Natural killer cell (primary cell): ENCODE results near the gene SYPL1. TPM values are rescaled to one million over a fixed set of nuclear protein-coding genes. Genes with fewer than 3 reads are reported as not detected.

Experiments
- ATAC-seq, 3 donors: fragments of 150-1000 bp in 2 of 3; fragments of 200-7000 bp in 1 of 3; cut with Tn5 transposase; 1 replicate in 1 of 3; 2 replicates in 2 of 3; pipeline ENCODE4 v1.10.0; 2021; ENCODE audit warnings: mild to moderate bottlenecking in 2 of 3, moderate library complexity in 2 of 3
- DNase-seq, 2 donors: peaks; one replicate each; pipeline versions ENCODE4 v3.0.0 to v3.0.0-alpha.2; 2013 to 2021; ENCODE audit warnings: mixed read lengths in 1 of 2
- H3K27ac ChIP-seq: one replicate; pipeline ENCODE4 v1.5.1; 2013; ENCODE audit warnings: mild to moderate bottlenecking, low read length
- H3K27me3 ChIP-seq: one replicate; pipeline ENCODE4 v1.6.1; 2013; ENCODE audit warnings: low read length; ENCODE audit not compliant: control insufficient read depth, insufficient read depth
- H3K36me3 ChIP-seq: one replicate; pipeline ENCODE4 v1.6.1; 2013; ENCODE audit warnings: low read length; ENCODE audit not compliant: control insufficient read depth, insufficient read depth
- H3K4me1 ChIP-seq: one replicate; pipeline ENCODE4 v1.6.1; 2013; ENCODE audit warnings: low read length; ENCODE audit not compliant: control insufficient read depth, insufficient read depth
- H3K4me3 ChIP-seq: one replicate; pipeline ENCODE4 v1.5.1; 2013; ENCODE audit warnings: low read length
- H3K9me3 ChIP-seq: one replicate; pipeline ENCODE4 v1.6.1; 2013; ENCODE audit warnings: low read length; ENCODE audit not compliant: control insufficient read depth, insufficient read depth
- H3K27ac Mint-ChIP-seq, 2 donors: one replicate each; pipeline ENCODE4 v1.8.0; 2022; ENCODE audit warnings: mild to moderate bottlenecking in 2 of 2, mixed read lengths in 2 of 2, moderate library complexity in 1 of 2
- H3K27me3 Mint-ChIP-seq, 2 donors: one replicate each; pipeline ENCODE4 v1.8.0; 2022; ENCODE audit warnings: low read depth in 2 of 2, mixed read lengths in 2 of 2
- H3K36me3 Mint-ChIP-seq: one replicate; pipeline ENCODE4 v1.8.0; 2022; ENCODE audit warnings: mixed read lengths
- H3K4me1 Mint-ChIP-seq, 2 donors: one replicate each; pipeline ENCODE4 v1.8.0; 2022; ENCODE audit warnings: mixed read lengths in 2 of 2
- H3K4me3 Mint-ChIP-seq: one replicate; pipeline ENCODE4 v1.8.0; 2022; ENCODE audit warnings: mild to moderate bottlenecking, moderate library complexity, mixed read lengths
- H3K9me3 Mint-ChIP-seq, 2 donors: one replicate each; pipeline ENCODE4 v1.8.0; 2022; ENCODE audit warnings: mixed read lengths in 2 of 2
- WGBS: methylation state at CpG from one replicate; pipeline ENCODE4 v1.1.7; 2013; ENCODE audit warnings: missing lambda C conversion rate; ENCODE audit not compliant: insufficient coverage; 5-methylcytosine and 5-hydroxymethylcytosine counted together
- intact Hi-C: fragments of 100-400 bp; cut with micrococcal nuclease; formaldehyde crosslinking; loops from one replicate; pipeline ENCODE4 v1.14.2; 2022
- total RNA-seq, 4 donors: library from RNA; stranded (reverse); fragments of 120-200 nt in 1 of 4; gene quantifications; one replicate each; pipeline versions ENCODE4 v1.2.3 to v1.2.4, GENCODE V29; 2013 to 2022
- TF ChIP-seq, protein P1 (sequence below): fragments of 200-600 bp; IDR thresholded peaks from one replicate; pipeline ENCODE4 v1.8.0; 2022; ENCODE audit warnings: antibody characterized with exemption

SYPL1 gene
- total RNA-seq, 3 donors from 2014 or later (not counting 1 experiment from before 2014, with no cell fraction given) = 13.1 to 22.2 (median 14.9) TPM

DNA sequence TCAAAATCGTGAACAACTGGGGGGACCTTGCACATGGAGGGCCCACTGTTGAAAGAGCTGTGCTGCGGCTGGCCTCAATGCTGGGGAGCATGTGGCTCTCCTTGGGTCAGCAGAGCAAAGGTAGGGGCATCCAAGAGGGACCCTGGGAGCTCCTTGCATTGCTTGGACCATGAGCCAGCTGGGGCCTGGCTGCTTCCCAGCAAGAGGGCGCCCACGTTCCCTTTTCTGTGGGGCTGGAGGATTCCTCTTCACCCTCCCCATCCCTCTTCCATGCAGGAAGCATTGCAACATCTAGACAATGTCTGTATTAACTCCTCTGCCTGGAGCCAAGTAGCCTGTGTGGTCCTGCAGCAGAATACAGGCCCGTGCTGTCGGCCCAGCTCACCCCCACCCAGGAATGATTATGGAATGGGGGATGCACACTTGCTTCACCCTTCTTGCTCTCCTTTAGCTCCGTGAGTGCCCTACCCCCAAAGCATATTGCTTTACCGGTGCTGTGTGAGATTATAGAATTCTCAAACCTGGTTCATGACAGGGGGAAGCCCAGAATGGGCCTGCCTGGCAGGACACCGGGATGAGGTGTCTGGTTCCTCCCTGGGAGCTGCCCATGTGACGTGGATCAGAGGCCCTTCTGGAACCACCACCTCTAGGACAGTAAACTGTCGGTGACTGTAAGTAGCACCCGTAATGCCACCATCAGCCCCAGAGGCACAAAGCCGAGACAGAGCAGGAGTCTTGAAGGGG is 61.9 kb downstream of the SYPL1 start:
- no peak for ATAC-seq
- DNase-seq = no peak
- Histone ChIP-seq H3K27ac (no peak overlapping the region), H3K4me3 (no peak overlapping the region), H3K27me3 (no peaks in the 10 kb centered on the region), H3K9me3 (no peaks in the 10 kb centered on the region), H3K36me3 (no peaks in the 10 kb centered on the region), H3K4me1 (no peaks in the 10 kb centered on the region)
- Mint-ChIP-seq H3K4me3 (no peak overlapping the region), H3K9me3 (no peaks in the 10 kb centered on the region), H3K27me3 (peaks cover 7 to 13% of the 10 kb centered on the region in 2 donors), H3K4me1 (no peaks in the 10 kb centered on the region), H3K27ac (no peak overlapping the region), H3K36me3 (no peaks in the 10 kb centered on the region)
- TF ChIP-seq, protein P1, sequence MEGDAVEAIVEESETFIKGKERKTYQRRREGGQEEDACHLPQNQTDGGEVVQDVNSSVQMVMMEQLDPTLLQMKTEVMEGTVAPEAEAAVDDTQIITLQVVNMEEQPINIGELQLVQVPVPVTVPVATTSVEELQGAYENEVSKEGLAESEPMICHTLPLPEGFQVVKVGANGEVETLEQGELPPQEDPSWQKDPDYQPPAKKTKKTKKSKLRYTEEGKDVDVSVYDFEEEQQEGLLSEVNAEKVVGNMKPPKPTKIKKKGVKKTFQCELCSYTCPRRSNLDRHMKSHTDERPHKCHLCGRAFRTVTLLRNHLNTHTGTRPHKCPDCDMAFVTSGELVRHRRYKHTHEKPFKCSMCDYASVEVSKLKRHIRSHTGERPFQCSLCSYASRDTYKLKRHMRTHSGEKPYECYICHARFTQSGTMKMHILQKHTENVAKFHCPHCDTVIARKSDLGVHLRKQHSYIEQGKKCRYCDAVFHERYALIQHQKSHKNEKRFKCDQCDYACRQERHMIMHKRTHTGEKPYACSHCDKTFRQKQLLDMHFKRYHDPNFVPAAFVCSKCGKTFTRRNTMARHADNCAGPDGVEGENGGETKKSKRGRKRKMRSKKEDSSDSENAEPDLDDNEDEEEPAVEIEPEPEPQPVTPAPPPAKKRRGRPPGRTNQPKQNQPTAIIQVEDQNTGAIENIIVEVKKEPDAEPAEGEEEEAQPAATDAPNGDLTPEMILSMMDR = no peak
- intact Hi-C loops = no loop called here
- WGBS = 89% methylated on average over 12 of the region's 13 CpGs

DNA sequence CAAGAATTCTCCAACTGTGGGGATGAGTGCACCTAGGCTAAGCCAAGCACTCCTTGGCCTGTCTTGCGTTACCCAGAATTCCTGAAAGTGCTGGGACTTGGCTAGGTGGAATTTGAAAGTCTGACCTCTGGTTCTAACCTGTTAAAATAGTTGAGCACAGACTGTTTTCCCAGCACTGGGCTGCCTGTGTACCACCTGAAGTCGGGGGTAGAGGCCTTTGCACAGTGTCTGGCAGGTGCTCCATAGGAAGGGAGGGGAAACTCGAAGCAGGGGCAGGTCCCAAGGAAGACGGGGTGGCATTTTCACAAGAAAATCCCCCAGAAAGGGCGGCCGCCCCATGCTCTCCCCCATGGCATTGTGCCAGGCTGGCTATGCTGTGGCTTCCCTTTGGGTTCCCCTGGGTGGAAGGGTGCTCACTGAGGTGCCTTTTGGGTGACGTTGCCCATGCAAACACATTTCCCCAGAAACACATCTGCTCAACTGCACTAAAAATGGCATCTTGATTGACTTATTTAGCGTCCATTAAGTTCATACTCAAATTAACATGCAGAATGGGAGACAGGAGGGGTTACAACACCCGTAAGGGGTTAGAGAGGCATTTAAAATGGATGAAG is 62.9 kb downstream of the SYPL1 start:
- TF ChIP-seq, protein P1 = no peak
- Histone ChIP-seq H3K27ac (no peak overlapping the region), H3K9me3 (no peaks in the 10 kb centered on the region), H3K36me3 (no peaks in the 10 kb centered on the region), H3K27me3 (no peaks in the 10 kb centered on the region), H3K4me3 (no peak overlapping the region), H3K4me1 (no peaks in the 10 kb centered on the region)
- DNase-seq (no peak), ATAC-seq (no peak)
- Mint-ChIP-seq H3K27ac (no peak overlapping the region), H3K27me3 (peaks cover 13 to 17% of the 10 kb centered on the region in 2 donors), H3K9me3 (no peaks in the 10 kb centered on the region), H3K4me3 (no peak overlapping the region), H3K4me1 (no peaks in the 10 kb centered on the region), H3K36me3 (no peaks in the 10 kb centered on the region)
- 47% methylated on average over 7 of the region's 9 CpGs for WGBS
- intact Hi-C loops = no loop called here

DNA sequence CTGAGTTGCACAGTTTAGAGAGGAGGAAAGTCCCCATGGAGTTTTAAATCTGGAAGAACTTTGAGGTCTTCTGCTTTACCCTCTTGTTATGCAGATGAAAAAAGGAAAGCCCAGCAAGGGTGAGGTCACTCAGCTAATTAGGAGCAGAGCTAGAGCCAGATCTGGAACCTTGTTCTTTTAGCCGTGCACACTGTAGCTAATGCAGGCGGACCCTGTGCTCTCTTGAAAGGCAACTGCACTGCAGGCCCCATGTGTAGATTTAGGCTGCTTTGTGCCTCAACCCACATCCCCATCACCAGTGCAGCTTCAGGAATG is 63.4 kb downstream of the SYPL1 start:
- Mint-ChIP-seq H3K27ac (no peak overlapping the region), H3K27me3 (peaks cover 13 to 14% of the 10 kb centered on the region in 2 donors), H3K4me3 (no peak overlapping the region), H3K4me1 (no peaks in the 10 kb centered on the region), H3K36me3 (no peaks in the 10 kb centered on the region), H3K9me3 (no peaks in the 10 kb centered on the region)
- 96% methylated on average over 2 of the region's 2 CpGs for WGBS
- Histone ChIP-seq H3K27ac (no peak overlapping the region), H3K4me3 (no peak overlapping the region), H3K27me3 (no peaks in the 10 kb centered on the region), H3K4me1 (no peaks in the 10 kb centered on the region), H3K9me3 (no peaks in the 10 kb centered on the region), H3K36me3 (no peaks in the 10 kb centered on the region)
- ATAC-seq (no peak), DNase-seq (no peak)
- TF ChIP-seq, protein P1 = no peak
- intact Hi-C loops = no loop called here
